Spleen (tissue), 11 donors: Measurements from ENCODE around the gene PDE5A. TPM values are rescaled to one million over a fixed set of nuclear protein-coding genes. Genes with fewer than 3 reads are reported as not detected.

Source experiments
- DNase-seq: peaks from one replicate; pipeline ENCODE4 v3.0.0-alpha.2; 2020
- H3K27ac ChIP-seq, 8 donors: fragments of 200-600 bp; sonication (generic) in 7 of 8; 1 replicate in 4 of 8; 2 replicates in 4 of 8; pipeline versions ENCODE4 v1.5.0 to v1.8.0; 2016 to 2021; ENCODE audit warnings: inconsistent platforms in 4 of 8, mild to moderate bottlenecking in 4 of 8, moderate library complexity in 1 of 8
- H3K27me3 ChIP-seq, 7 donors: fragments of 200-600 bp; sonication (generic) in 6 of 7; replicated peaks in 1 of 7; 1 replicate in 4 of 7; 2 replicates in 3 of 7; pipeline versions ENCODE4 v1.5.0 to v1.8.0; 2016 to 2021; ENCODE audit warnings: inconsistent platforms in 3 of 7, mild to moderate bottlenecking in 1 of 7
- H3K36me3 ChIP-seq, 6 donors: fragments of 200-600 bp; sonication (generic) in 5 of 6; 1 replicate in 4 of 6; 2 replicates in 2 of 6; pipeline versions ENCODE4 v1.5.0 to v1.8.0; 2016 to 2021; ENCODE audit warnings: inconsistent platforms in 2 of 6
- H3K4me1 ChIP-seq, 6 donors: fragments of 200-600 bp; sonication (generic) in 5 of 6; 1 replicate in 3 of 6; 2 replicates in 3 of 6; pipeline versions ENCODE4 v1.5.0 to v1.8.0; 2016 to 2021; ENCODE audit warnings: inconsistent platforms in 3 of 6
- H3K4me3 ChIP-seq, 8 donors: fragments of 200-600 bp; sonication (generic) in 7 of 8; 1 replicate in 4 of 8; 2 replicates in 4 of 8; pipeline versions ENCODE4 v1.5.0 to v1.8.0; 2016 to 2021; ENCODE audit warnings: inconsistent platforms in 4 of 8, mild to moderate bottlenecking in 4 of 8, moderate library complexity in 2 of 8
- H3K9me3 ChIP-seq, 8 donors: fragments of 200-600 bp; sonication (generic) in 7 of 8; 1 replicate in 4 of 8; 2 replicates in 4 of 8; pipeline versions ENCODE4 v1.5.0 to v1.8.0; 2016 to 2021; ENCODE audit warnings: inconsistent platforms in 4 of 8
- POLR2A ChIP-seq, 3 donors: fragments of 450-650 bp; IDR thresholded peaks; one replicate each; pipeline ENCODE4 v1.5.1; 2017; ENCODE audit warnings: antibody characterized with exemption in 3 of 3, mild to moderate bottlenecking in 1 of 3
- POLR2AphosphoS5 ChIP-seq, 3 donors: sonication (generic); formaldehyde crosslinking; IDR thresholded peaks; one replicate each; pipeline ENCODE4 v1.5.1; 2017; ENCODE audit warnings: antibody characterized with exemption in 3 of 3
- WGBS, 5 donors: extraction: QIAGEN DNeasy Blood & Tissue Kit in 3 of 5; methylation state at CpG; one replicate each; pipeline versions ENCODE4 v1.1.5 to v1.1.7; 2013 to 2018; 5-methylcytosine and 5-hydroxymethylcytosine counted together
- intact Hi-C: fragments of 100-400 bp; cut with DNase I; formaldehyde crosslinking; loops from one replicate; pipeline ENCODE4 v1.15.0; 2023; ENCODE audit warnings: low total_unique reads
- polyA plus RNA-seq, 3 donors: library from polyadenylated mRNA; stranded (reverse); fragments of 200-250 nt; gene quantifications; one replicate each; pipeline ENCODE4 v1.2.1, GENCODE V29; 2013
- total RNA-seq, 7 donors: library from RNA; depleted of rRNA in 3 of 7; stranded (reverse); fragments of >200 nt in 3 of 7; fragmentation: NEBNext Ultra II Directional in 4 of 7; extraction: Animal tissue kit (Norgen Biotek cat#: 25700) in 4 of 7; gene quantifications; one replicate each; pipeline versions ENCODE4 v1.1.0 to v1.2.1, GENCODE V29; 2016 to 2021
- TF ChIP-seq, protein P1 (sequence below), 11 experiments: fragments of 200-600 bp in 7 of 11; fragments of 450-650 bp in 4 of 11; sonication (generic) in 4 of 11; IDR thresholded peaks in 8 of 11; conservative IDR thresholded peaks in 3 of 11; 1 replicate in 7 of 11; 2 replicates in 4 of 11; pipeline versions ENCODE4 v1.4.0 to v1.8.0; 2016 to 2021; ENCODE audit warnings: antibody characterized with exemption in 11 of 11, inconsistent platforms in 4 of 11, mild to moderate bottlenecking in 1 of 11
- donor health status: healthy with polysubstance abuse.
- donor health status: DM: no; HTN: no; CAD: no; lungs with moderate emphysema.
- donor health status: DM: no; HTN: no; CAD: no.
- donor health status: Bipolar disorder and iron deficiency.
- donor health status: healthy.
- donor health status: DM: no; HTN: no; CAD: no.
- donor health status: DM: yes; HTN: yes; CAD: no.

The PDE5A gene
- total and polyA plus RNA-seq, 10 donors, result 0.91 to 15.1 (median 9.5) TPM

DNA sequence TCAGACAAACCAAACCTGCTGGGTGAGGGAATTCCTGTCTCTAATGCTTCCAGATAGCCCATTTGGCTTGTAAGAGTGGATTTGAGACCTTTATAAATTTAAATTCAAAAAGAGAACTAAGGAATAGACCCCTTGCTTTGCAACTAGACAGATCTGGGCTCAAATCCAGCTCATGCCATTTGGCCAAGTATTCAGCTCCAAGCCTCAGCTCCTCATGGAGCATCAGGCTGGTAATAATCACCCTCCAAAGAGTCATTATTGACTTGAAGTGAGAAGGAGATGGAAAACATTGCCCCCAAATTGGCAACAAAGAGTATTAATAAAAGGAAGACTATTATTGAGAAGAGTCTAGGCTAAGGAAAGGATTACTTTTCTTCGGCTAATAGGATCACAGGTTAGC lies 134.7 kb downstream of the PDE5A start:
- H3K9me3 ChIP-seq, result no peaks in the 10 kb centered on the region
- H3K27me3 ChIP-seq, result no peaks in the 10 kb centered on the region
- H3K27ac ChIP-seq, result no peak overlapping the region
- peaks cover 0 to 10% (median 0%) of the 10 kb centered on the region in 6 donors for H3K4me1 ChIP-seq
- no peak for DNase-seq
- 93 to 100% (median 97%) methylated on average over 1 of the region's 1 CpG for WGBS, 5 donors
- H3K36me3 ChIP-seq, result peaks cover 0 to 63% (median 23%) of the 10 kb centered on the region in 6 donors
- H3K4me3 ChIP-seq, result no peak overlapping the region
- TF ChIP-seq POLR2A (IDR thresholded peaks at IDR 0.05), result no peak
- TF ChIP-seq, protein P1, sequence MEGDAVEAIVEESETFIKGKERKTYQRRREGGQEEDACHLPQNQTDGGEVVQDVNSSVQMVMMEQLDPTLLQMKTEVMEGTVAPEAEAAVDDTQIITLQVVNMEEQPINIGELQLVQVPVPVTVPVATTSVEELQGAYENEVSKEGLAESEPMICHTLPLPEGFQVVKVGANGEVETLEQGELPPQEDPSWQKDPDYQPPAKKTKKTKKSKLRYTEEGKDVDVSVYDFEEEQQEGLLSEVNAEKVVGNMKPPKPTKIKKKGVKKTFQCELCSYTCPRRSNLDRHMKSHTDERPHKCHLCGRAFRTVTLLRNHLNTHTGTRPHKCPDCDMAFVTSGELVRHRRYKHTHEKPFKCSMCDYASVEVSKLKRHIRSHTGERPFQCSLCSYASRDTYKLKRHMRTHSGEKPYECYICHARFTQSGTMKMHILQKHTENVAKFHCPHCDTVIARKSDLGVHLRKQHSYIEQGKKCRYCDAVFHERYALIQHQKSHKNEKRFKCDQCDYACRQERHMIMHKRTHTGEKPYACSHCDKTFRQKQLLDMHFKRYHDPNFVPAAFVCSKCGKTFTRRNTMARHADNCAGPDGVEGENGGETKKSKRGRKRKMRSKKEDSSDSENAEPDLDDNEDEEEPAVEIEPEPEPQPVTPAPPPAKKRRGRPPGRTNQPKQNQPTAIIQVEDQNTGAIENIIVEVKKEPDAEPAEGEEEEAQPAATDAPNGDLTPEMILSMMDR (IDR thresholded peaks at IDR 0.05 in 8 of 11, conservative IDR thresholded peaks at IDR 0.05 in 3 of 11), result no peak
- intact Hi-C loops, result no loop called here

GRCh38 chr4:119493419-119493818 lies 135.2 kb downstream of the PDE5A start:
- peaks cover 0 to 59% (median 20%) of the 10 kb centered on the region in 6 donors for H3K36me3 ChIP-seq
- H3K4me3 ChIP-seq, result no peak overlapping the region
- TF ChIP-seq, protein P1 (IDR thresholded peaks at IDR 0.05 in 8 of 11, conservative IDR thresholded peaks at IDR 0.05 in 3 of 11), result no peak
- TF ChIP-seq POLR2AphosphoS5 (IDR thresholded peaks at IDR 0.05) (no peak), POLR2A (IDR thresholded peaks at IDR 0.05) (no peak)
- no peaks in the 10 kb centered on the region for H3K9me3 ChIP-seq
- H3K27ac ChIP-seq, result no peak overlapping the region
- intact Hi-C loops, result no loop called here
- H3K27me3 ChIP-seq, result no peaks in the 10 kb centered on the region
- peaks cover 0 to 7% (median 0%) of the 10 kb centered on the region in 6 donors for H3K4me1 ChIP-seq
- no peak for DNase-seq
- 93 to 100% (median 97%) methylated on average over 1 of the region's 1 CpG for WGBS, 5 donors

DNA sequence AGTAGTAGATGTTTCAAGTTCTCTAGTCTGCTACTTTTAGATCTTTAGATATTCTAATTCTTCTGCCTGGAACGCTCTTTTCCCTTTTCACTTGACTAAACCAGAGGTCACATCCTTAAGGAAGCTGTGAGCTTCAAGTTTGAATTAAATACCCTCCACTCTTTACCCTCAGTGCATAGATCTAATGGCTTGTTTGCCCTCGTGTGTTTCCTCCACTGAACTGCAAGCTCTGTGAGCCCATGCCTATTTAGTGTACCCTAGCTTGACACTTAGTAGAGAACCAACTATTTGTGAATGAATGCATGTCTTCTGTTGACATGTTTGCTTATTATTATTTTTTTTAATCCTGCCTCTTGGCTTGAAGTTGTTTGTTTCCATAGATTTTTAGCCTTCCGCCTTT lies 138.3 kb downstream of the PDE5A start:
- Histone ChIP-seq H3K4me3 (no peak overlapping the region), H3K27me3 (no peaks in the 10 kb centered on the region), H3K36me3 (peaks cover 0 to 28% (median 11%) of the 10 kb centered on the region in 6 donors), H3K4me1 (no peaks in the 10 kb centered on the region), H3K9me3 (peaks cover 0 to 3% (median 0%) of the 10 kb centered on the region in 8 donors), H3K27ac (no peak overlapping the region)
- TF ChIP-seq POLR2AphosphoS5 (IDR thresholded peaks at IDR 0.05), result no peak
- TF ChIP-seq, protein P1 (IDR thresholded peaks at IDR 0.05 in 8 of 11, conservative IDR thresholded peaks at IDR 0.05 in 3 of 11), result no peak
- TF ChIP-seq POLR2A (IDR thresholded peaks at IDR 0.05), result no peak
- 56 to 67% (median 62%) methylated on average over 3 of the region's 3 CpGs for WGBS, 5 donors
- intact Hi-C loops, result no loop called here
- DNase-seq, result no peak

DNA sequence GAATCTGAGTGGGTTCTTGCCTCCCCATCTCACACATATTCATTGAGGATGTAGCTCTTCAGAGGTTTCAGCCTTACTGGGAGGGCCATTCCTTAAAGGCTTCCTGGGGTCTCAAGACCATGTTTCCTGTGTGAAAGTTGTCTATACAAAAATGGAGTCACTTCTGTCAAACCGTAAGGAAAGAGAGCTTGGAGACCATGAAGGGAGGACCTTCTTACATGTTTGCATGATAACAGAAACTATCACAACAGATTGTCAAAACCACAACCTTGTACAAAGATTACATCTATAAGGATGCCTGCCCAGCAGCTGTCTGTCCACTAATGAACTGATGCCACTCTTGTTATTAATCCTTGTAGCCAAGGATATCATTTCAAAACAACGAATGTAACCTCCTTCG lies 139.3 kb downstream of the PDE5A start:
- no peak for DNase-seq
- Histone ChIP-seq H3K9me3 (peaks cover 0 to 3% (median 0%) of the 10 kb centered on the region in 8 donors), H3K4me3 (no peak overlapping the region), H3K27ac (no peak overlapping the region), H3K36me3 (peaks cover 0 to 18% (median 5%) of the 10 kb centered on the region in 6 donors), H3K27me3 (no peaks in the 10 kb centered on the region), H3K4me1 (no peaks in the 10 kb centered on the region)
- 82 to 95% (median 86%) methylated on average over 3 of the region's 3 CpGs for WGBS, 5 donors
- TF ChIP-seq POLR2A (IDR thresholded peaks at IDR 0.05), result no peak
- TF ChIP-seq, protein P1 (IDR thresholded peaks at IDR 0.05 in 8 of 11, conservative IDR thresholded peaks at IDR 0.05 in 3 of 11), result no peak
- intact Hi-C loops, result no loop called here
